IPS-18a (cell line): Measurements from ENCODE around the gene SLC35A3.
A peak's percentile ranks its signal among the peaks of the same experiment; 100 is the strongest.

Source experiments
- H3K27ac ChIP-seq: one replicate; pipeline ENCODE4 v1.5.1; 2013; ENCODE audit warnings: low read length
- H3K27me3 ChIP-seq: one replicate; pipeline ENCODE4 v1.6.1; 2013; ENCODE audit warnings: mild to moderate bottlenecking, low read length; ENCODE audit not compliant: control insufficient read depth, insufficient read depth
- H3K36me3 ChIP-seq: one replicate; pipeline ENCODE4 v1.6.1; 2013; ENCODE audit warnings: low read depth, low read length; ENCODE audit not compliant: control insufficient read depth
- H3K4me1 ChIP-seq: one replicate; pipeline ENCODE4 v1.6.1; 2013; ENCODE audit warnings: low read depth, low read length; ENCODE audit not compliant: control insufficient read depth
- H3K4me3 ChIP-seq: one replicate; pipeline ENCODE4 v1.5.1; 2013; ENCODE audit warnings: low read length
- H3K9ac ChIP-seq: one replicate; pipeline ENCODE4 v1.6.1; 2013; ENCODE audit warnings: mild to moderate bottlenecking, low read length, moderate library complexity
- H3K9me3 ChIP-seq: one replicate; pipeline ENCODE4 v1.6.1; 2013; ENCODE audit warnings: low read depth, low read length; ENCODE audit not compliant: control insufficient read depth

SLC35A3 gene

DNA sequence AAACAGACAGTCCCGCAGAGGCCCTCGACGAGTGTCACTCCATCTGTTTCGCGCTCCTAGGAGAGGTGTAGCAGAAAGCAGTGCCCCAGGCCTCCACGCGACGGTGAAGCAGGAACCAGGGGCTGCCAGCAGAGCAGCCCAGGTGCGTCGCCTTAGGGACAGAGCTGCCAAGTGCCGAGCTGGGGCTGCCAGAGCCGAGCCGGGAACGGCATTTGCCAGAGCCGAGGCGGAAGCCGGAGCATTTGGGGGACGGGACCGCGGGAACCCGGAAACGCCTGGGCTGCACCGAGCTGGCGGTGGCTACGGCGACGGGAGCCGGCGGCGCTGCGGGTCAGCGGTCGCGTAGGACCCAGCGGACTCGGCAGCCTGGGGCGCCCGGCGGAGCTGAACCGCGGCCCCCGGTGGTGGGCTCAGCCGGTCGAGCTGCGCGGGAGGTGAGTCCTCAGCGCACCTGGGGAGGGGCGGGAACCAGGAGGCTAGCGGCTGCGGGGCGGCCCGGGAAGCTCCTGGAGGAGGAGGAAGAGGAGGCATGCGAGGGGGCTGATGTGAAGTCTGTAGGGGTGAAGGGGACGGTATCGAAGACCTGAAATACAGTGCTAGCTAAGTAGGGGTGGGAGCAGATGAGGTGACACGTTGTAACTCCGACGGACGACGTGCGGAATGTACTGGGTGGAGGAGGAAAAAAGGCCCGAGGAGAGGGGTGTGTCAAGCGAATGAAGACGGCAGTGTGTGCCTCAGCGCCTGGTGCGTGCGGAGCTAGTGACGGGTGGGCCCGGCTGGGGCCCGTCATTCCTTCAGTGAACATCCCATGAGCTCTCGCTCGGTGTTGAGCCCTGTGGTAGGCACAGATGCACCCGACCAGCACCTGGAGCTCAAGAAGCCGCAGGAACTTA lies at the start of gene SLC35A3:
Gene SLC35A3, plus strand, starts transcription at position 268 of the 893 bp plus-strand sequence. CDS start 23,559 bp downstream, outside the sequence.
- H3K27ac ChIP-seq: no peak within 1 kb of the TSS
- H3K9ac ChIP-seq: peak within 1 kb of the TSS; percentile 67
- H3K9me3 ChIP-seq: no peaks in the 10 kb centered on the region
- peaks cover 5% of the 10 kb centered on the region for H3K4me1 ChIP-seq
- no peaks in the 10 kb centered on the region for H3K36me3 ChIP-seq
- H3K4me3 ChIP-seq: peak within 1 kb of the TSS; percentile 76
- H3K27me3 ChIP-seq: no peaks in the 10 kb centered on the region

GRCh38 chr1:99934801-99935200 lies 35.0 kb upstream of the SLC35A3 start:
- H3K4me1 ChIP-seq: no peaks in the 10 kb centered on the region
- H3K36me3 ChIP-seq: no peaks in the 10 kb centered on the region
- H3K4me3 ChIP-seq: no peak overlapping the region
- no peak overlapping the region for H3K9ac ChIP-seq
- no peak overlapping the region for H3K27ac ChIP-seq
- H3K27me3 ChIP-seq: no peaks in the 10 kb centered on the region
- no peaks in the 10 kb centered on the region for H3K9me3 ChIP-seq

DNA sequence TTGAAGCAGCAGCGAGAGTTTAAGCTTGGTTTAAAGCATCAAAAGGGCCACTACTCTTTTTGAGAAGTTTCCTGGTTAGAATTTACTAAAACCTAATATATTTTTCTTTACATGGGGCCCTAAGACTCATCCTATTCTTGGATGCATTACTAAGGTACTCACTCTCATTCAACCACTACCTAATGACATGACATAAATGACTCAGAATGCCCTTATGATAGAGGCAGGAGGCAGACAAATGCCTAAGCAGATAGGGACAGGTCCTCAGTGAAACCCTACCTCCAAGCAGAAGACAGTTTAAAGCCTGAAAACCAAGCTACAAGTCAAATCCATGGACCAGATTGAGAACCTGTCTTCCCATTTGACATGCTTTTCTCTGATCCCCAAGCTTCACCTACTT lies 34.3 kb upstream of the SLC35A3 start:
- Histone ChIP-seq H3K4me1 (no peaks in the 10 kb centered on the region), H3K27ac (no peak overlapping the region), H3K9me3 (no peaks in the 10 kb centered on the region), H3K9ac (no peak overlapping the region), H3K36me3 (no peaks in the 10 kb centered on the region), H3K27me3 (no peaks in the 10 kb centered on the region), H3K4me3 (no peak overlapping the region)

- H3K9me3 ChIP-seq: no peaks in the 10 kb centered on the region
- no peaks in the 10 kb centered on the region for H3K36me3 ChIP-seq
- H3K9ac ChIP-seq: no peak overlapping the region
- H3K27me3 ChIP-seq: no peaks in the 10 kb centered on the region
- H3K27ac ChIP-seq: no peak overlapping the region
- H3K4me1 ChIP-seq: no peaks in the 10 kb centered on the region
- H3K4me3 ChIP-seq: no peak overlapping the region
Observed at GRCh38 chr1:99936071-99936470, 33.7 kb upstream of the SLC35A3 start.

GRCh38 chr1:99942723-99943122 lies 27.1 kb upstream of the SLC35A3 start:
- Histone ChIP-seq H3K27me3 (no peaks in the 10 kb centered on the region), H3K36me3 (no peaks in the 10 kb centered on the region), H3K9me3 (no peaks in the 10 kb centered on the region), H3K4me3 (no peak overlapping the region), H3K27ac (no peak overlapping the region), H3K4me1 (no peaks in the 10 kb centered on the region), H3K9ac (no peak overlapping the region)

DNA sequence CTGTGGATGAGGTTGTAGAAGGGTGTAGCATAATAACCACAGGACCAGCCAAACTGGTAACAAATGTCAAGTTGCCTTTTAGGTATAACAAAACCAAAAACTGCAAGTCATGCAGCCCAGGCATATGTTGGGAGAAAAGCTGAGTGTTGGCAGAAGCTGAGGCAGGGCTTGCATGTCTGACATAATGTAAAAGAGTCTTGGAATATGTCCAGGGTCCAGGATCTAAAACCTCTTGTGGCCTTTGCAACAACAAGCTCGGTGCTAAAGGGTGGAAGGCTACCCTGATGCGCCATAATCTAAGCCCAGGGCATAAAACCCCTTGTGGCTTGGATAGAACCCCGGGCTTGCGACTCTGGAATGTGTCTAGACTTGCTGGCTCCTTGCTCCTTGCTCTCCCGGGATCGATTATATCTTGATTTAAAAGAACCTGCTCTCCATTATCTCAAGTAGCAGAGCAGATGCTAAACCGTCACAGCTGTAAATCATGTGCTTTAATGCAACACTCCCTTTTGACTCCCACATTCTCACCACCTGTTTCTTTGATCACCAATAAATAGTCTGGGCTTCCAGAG lies 26.5 kb upstream of the SLC35A3 start:
- Histone ChIP-seq H3K27ac (no peak overlapping the region), H3K9ac (no peak overlapping the region), H3K27me3 (no peaks in the 10 kb centered on the region), H3K9me3 (no peaks in the 10 kb centered on the region), H3K4me1 (no peaks in the 10 kb centered on the region), H3K36me3 (no peaks in the 10 kb centered on the region), H3K4me3 (no peak overlapping the region)

- H3K27me3 ChIP-seq: no peaks in the 10 kb centered on the region
- H3K4me1 ChIP-seq: no peaks in the 10 kb centered on the region
- no peaks in the 10 kb centered on the region for H3K9me3 ChIP-seq
- no peaks in the 10 kb centered on the region for H3K36me3 ChIP-seq
- no peak overlapping the region for H3K4me3 ChIP-seq
- no peak overlapping the region for H3K27ac ChIP-seq
- no peak overlapping the region for H3K9ac ChIP-seq
Observed at GRCh38 chr1:99944192-99944591, 25.6 kb upstream of the SLC35A3 start.

DNA sequence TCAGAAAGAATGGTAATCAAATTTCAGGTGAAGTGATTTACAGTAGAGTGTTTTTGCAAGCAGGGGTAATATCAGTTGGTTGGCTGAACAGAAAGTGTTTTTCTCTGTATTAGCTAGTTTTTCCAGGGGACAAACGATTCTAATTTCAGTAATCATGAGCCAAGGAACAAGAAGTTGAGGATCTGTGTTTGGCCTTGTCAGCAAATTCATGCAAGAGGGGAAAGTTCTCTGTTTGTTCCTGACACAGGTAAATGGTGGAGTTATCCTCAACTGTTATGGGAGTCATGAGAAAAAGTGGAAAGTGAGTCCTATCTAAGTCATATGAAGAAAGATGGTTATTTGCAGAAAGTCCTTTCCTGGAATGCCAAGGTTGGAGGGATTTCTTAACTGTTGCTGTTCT lies 24.6 kb upstream of the SLC35A3 start:
- no peaks in the 10 kb centered on the region for H3K4me1 ChIP-seq
- H3K9me3 ChIP-seq: no peaks in the 10 kb centered on the region
- no peak overlapping the region for H3K4me3 ChIP-seq
- no peaks in the 10 kb centered on the region for H3K27me3 ChIP-seq
- H3K27ac ChIP-seq: no peak overlapping the region
- H3K9ac ChIP-seq: no peak overlapping the region
- no peaks in the 10 kb centered on the region for H3K36me3 ChIP-seq

- no peaks in the 10 kb centered on the region for H3K27me3 ChIP-seq
- H3K27ac ChIP-seq: no peak overlapping the region
- H3K9me3 ChIP-seq: no peaks in the 10 kb centered on the region
- no peaks in the 10 kb centered on the region for H3K4me1 ChIP-seq
- H3K9ac ChIP-seq: no peak overlapping the region
- H3K36me3 ChIP-seq: no peaks in the 10 kb centered on the region
- no peak overlapping the region for H3K4me3 ChIP-seq
Observed at GRCh38 chr1:99950486-99950885, 19.3 kb upstream of the SLC35A3 start.

DNA sequence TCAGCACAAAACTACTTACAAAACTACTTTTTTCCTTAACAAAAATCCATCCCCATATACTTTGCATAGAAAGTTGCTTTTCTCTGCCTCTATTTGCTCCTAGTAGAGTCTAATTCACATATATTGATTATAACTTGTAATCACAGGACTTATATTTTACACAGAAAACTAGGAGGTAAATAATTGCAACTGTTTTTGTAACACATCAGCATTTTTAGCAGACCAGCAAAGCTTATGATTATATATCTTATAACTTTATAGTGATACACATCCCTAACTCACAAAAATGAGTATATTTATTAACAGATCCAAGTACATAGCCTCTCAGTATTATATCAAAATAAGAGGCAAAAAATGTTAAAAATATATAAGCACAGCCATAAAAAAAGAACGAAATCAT lies 17.3 kb upstream of the SLC35A3 start:
- H3K9ac ChIP-seq: no peak overlapping the region
- no peak overlapping the region for H3K4me3 ChIP-seq
- H3K9me3 ChIP-seq: no peaks in the 10 kb centered on the region
- H3K4me1 ChIP-seq: no peaks in the 10 kb centered on the region
- no peaks in the 10 kb centered on the region for H3K27me3 ChIP-seq
- H3K36me3 ChIP-seq: no peaks in the 10 kb centered on the region
- no peak overlapping the region for H3K27ac ChIP-seq

GRCh38 chr1:99955375-99955774 lies 14.4 kb upstream of the SLC35A3 start:
- Histone ChIP-seq H3K27me3 (no peaks in the 10 kb centered on the region), H3K9me3 (no peaks in the 10 kb centered on the region), H3K9ac (no peak overlapping the region), H3K27ac (no peak overlapping the region), H3K36me3 (no peaks in the 10 kb centered on the region), H3K4me1 (peaks cover 5% of the 10 kb centered on the region), H3K4me3 (no peak overlapping the region)

- H3K27ac ChIP-seq: no peak overlapping the region
- H3K9ac ChIP-seq: no peak overlapping the region
- H3K36me3 ChIP-seq: no peaks in the 10 kb centered on the region
- peaks cover 5% of the 10 kb centered on the region for H3K4me1 ChIP-seq
- H3K27me3 ChIP-seq: no peaks in the 10 kb centered on the region
- no peaks in the 10 kb centered on the region for H3K9me3 ChIP-seq
- no peak overlapping the region for H3K4me3 ChIP-seq
Observed at GRCh38 chr1:99956755-99957154, 13.0 kb upstream of the SLC35A3 start.
